Left colon (tissue), 2 donors: ENCODE results near the gene LETM1. TPM values are rescaled to one million over a fixed set of nuclear protein-coding genes. Genes with fewer than 3 reads are reported as not detected.

Source experiments
- ATAC-seq: fragments of 200-7000 bp; cut with Tn5 transposase; one replicate; pipeline ENCODE4 v1.9.1; 2020; ENCODE audit warnings: mild to moderate bottlenecking, moderate library complexity
- DNase-seq, 2 donors: peaks; one replicate each; pipeline ENCODE4 v3.0.0-alpha.2; 2020
- intact Hi-C, 2 donors: fragments of 100-400 bp; cut with DNase I in 1 of 2; cut with micrococcal nuclease in 1 of 2; formaldehyde crosslinking; loops; one replicate each; pipeline versions ENCODE4 v1.11.2 to v1.14.0; 2022; cut with DNase I, micrococcal nuclease
- total RNA-seq, 2 donors: library from RNA; stranded (reverse); fragmentation: NEBNext Ultra II Directional; extraction: Animal tissue kit (Norgen Biotek cat#: 25700); gene quantifications; one replicate each; pipeline ENCODE4 v1.2.1, GENCODE V29; 2021
- donor health status: DM: no; HTN: no; CAD: no.
- donor health status: DM: yes; HTN: yes; CAD: no.

The LETM1 gene
- total RNA-seq, 2 donors from 2014 or later = 112 to 160 TPM

- intact Hi-C loops = no loop called here
- no peak for ATAC-seq
- DNase-seq = no peak
These were observed 40.6 kb downstream of the LETM1 start for GRCh38 chr4:1815096-1815996.

- ATAC-seq = no peak
- intact Hi-C loops = loop anchor here in 1 of 2 donors (5.0 kb wide), 1 partner anchor 67 kb away; no protein-coding TSS in a partner anchor
- DNase-seq = no peak
These were observed 41.5 kb downstream of the LETM1 start for GRCh38 chr4:1814453-1814852.

GRCh38 chr4:1813915-1814314, 42.0 kb downstream of the LETM1 start:
- intact Hi-C loops = loop anchor here in 1 of 2 donors (5.0 kb wide), 1 partner anchor 67 kb away; no protein-coding TSS in a partner anchor
- ATAC-seq (no peak), DNase-seq (no peak)

- DNase-seq (no peak), ATAC-seq (no peak)
- intact Hi-C loops = loop anchor here in 1 of 2 donors (5.0 kb wide), 1 partner anchor 66 kb away; no protein-coding TSS in a partner anchor
These were observed 42.7 kb downstream of the LETM1 start for GRCh38 chr4:1813231-1813630.

- no peak for ATAC-seq
- no peak for DNase-seq
- intact Hi-C loops = loop anchor here in 1 of 2 donors (5.0 kb wide), 1 partner anchor 65 kb away; no protein-coding TSS in a partner anchor
These were observed 43.2 kb downstream of the LETM1 start for GRCh38 chr4:1812720-1813119.

- DNase-seq = peak in 1 of 2 donors; percentile 4
- intact Hi-C loops = loop anchor here in 1 of 2 donors (5.0 kb wide), 1 partner anchor 63 kb away; no protein-coding TSS in a partner anchor
- ATAC-seq = peak; percentile 1
These were observed 45.2 kb downstream of the LETM1 start for GRCh38 chr4:1810765-1811164.

GRCh38 chr4:1809754-1810502, 46.0 kb downstream of the LETM1 start:
- DNase-seq = peak; percentile 51 to 78
- ATAC-seq = peak; percentile 78

GRCh38 chr4:1808851-1809753, 46.9 kb downstream of the LETM1 start:
- DNase-seq = peak in 1 of 2 donors; percentile 6
- intact Hi-C loops = loop anchor here in 1 of 2 donors (5.0 kb wide), 1 partner anchor 62 kb away; no protein-coding TSS in a partner anchor
- ATAC-seq = peak; percentile 1

More at GRCh38 chr4:1809754-1810502, 46.0 kb downstream of the LETM1 start:
- intact Hi-C loops = loop anchor here (5.0 kb wide), 1 partner anchor 63 kb away; no protein-coding TSS in a partner anchor

- ATAC-seq = peak; percentile 43
- DNase-seq = peak in 1 of 2 donors; percentile 28
- intact Hi-C loops = loop anchor here in 1 of 2 donors (5.0 kb wide), 1 partner anchor 61 kb away; no protein-coding TSS in a partner anchor
These were observed 47.6 kb downstream of the LETM1 start for GRCh38 chr4:1808396-1808795.

GRCh38 chr4:1807332-1807777, 48.6 kb downstream of the LETM1 start:
- DNase-seq (peak in 1 of 2 donors; percentile 18), ATAC-seq (no peak)
- intact Hi-C loops = loop anchor here in 1 of 2 donors (5.0 kb wide), 1 partner anchor 60 kb away; no protein-coding TSS in a partner anchor

- ATAC-seq (no peak), DNase-seq (peak in 1 of 2 donors; percentile 4)
- intact Hi-C loops = loop anchor here in 1 of 2 donors (5.0 kb wide), 1 partner anchor 59 kb away; no protein-coding TSS in a partner anchor
These were observed 49.2 kb downstream of the LETM1 start for GRCh38 chr4:1806596-1807331.

GRCh38 chr4:1806223-1806564, 49.8 kb downstream of the LETM1 start:
- intact Hi-C loops = loop anchor here in 1 of 2 donors (5.0 kb wide), 1 partner anchor 59 kb away; no protein-coding TSS in a partner anchor
- ATAC-seq (no peak), DNase-seq (no peak)

- ATAC-seq = no peak
- intact Hi-C loops = loop anchor here in 1 of 2 donors (5.0 kb wide), 1 partner anchor 58 kb away; no protein-coding TSS in a partner anchor
- peak in 1 of 2 donors; percentile 11 for DNase-seq
These were observed 50.3 kb downstream of the LETM1 start for GRCh38 chr4:1805493-1806222.

GRCh38 chr4:1804638-1805492, 51.1 kb downstream of the LETM1 start:
- no peak for DNase-seq
- intact Hi-C loops = loop anchor here in 1 of 2 donors (5.0 kb wide), 1 partner anchor 58 kb away; no protein-coding TSS in a partner anchor
- ATAC-seq = no peak
